Cerebellar cortex (tissue), 1 donor: ENCODE results near the gene LEMD2.

Experiments
- DNase-seq: peaks from one replicate; pipeline ENCODE4 v3.0.0-alpha.2; 2015; ENCODE audit warnings: low spot score

Gene LEMD2

DNA sequence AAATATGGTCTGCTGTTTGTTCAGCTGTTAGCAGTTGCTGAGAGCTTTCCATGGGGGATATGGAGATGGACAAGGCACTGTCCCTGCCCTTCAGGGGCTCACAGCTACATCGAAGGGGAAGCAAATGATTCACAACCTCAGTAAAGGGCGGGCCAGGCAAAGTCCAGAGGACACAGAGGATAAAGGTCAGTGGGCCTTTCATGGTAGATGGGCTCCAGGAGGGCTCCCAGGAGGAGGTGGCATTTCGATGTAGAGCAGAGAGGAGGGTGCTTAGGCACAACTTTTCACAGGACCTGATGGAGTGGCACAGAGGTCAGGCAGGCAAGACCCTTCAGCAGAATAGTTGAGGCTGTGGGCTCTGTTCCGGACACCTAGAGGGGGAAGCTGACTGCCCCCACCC is 30.1 kb upstream of the LEMD2 start:
- no peak for DNase-seq

DNA sequence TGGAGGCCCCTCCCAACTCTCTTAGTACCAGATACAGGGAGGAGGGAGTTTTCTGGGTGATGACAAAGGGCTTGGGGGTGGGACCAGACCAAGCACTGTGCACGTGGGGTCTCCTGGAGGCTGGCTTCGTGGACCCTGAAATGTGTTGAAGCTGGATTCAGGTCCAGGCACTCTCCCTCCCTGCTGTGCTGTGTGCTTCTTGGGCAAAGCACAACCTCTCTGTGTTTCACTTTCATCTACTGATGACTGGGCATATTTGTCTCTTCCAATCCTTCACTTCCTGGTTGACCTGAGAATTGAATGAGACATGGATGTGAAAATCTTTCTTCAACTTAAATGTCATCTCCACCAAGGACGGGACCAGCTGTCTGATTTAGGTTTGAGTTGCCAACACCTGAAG is 29.4 kb upstream of the LEMD2 start:
- no peak for DNase-seq

DNA sequence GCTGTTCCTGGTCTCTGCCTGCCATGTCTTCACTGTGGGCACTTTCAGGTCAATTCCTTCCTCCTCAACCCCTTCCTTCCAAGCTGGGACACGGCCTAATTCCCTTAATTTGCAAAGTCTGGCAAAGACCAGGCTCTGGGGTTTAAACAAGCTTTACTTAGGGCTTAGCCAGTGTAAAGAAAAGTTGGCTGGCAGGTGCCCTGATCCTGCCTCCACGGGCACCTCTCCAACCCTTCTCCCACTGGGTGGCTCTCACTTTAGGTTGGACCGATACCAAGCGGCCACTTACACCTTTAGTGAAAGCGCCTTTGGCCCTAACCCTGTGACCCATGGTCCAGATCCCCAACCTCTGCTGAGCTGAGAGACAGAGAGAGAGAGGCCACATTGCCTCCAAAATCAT is 28.6 kb upstream of the LEMD2 start:
- DNase-seq: no peak

DNA sequence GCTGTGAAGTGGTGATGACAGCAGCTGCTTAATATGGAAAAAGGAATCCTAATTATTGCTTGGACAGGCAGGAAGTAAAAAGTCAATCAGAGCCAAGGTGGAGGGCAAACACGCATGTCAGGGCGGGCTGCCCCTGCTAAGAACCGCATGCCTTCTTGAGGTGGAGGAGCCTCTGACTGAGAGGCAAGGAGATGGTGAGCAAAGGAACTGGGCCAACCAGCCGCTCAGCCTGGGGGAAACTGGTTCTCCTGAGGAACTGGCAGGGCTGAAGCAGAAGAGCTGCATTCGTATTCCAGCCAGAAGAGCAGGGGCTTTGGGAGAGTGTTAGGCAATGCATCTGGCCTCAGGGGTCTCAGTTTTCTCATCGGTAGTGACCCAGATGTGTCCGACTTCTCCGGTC is 28.0 kb upstream of the LEMD2 start:
- DNase-seq: no peak

DNA sequence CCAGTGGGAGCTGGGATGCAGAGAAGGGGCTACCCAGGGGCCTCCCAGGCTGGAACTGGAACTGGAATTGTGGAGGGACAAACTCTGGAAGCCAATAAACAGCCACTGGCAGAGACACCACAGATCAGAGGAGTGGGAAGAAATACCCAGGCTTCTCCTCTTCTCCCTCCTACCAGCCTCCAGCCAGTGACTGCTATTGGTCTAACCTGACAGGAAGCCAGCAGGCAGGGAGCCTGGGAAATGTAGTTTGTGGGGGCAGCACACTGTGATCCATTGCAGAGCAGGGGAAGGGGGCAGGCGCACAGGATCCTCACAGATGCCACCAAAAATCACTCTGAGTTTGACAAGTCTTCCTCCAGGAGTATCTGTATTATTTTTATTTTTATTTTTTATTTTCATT is 26.9 kb upstream of the LEMD2 start:
- DNase-seq: peak; percentile 74

DNA sequence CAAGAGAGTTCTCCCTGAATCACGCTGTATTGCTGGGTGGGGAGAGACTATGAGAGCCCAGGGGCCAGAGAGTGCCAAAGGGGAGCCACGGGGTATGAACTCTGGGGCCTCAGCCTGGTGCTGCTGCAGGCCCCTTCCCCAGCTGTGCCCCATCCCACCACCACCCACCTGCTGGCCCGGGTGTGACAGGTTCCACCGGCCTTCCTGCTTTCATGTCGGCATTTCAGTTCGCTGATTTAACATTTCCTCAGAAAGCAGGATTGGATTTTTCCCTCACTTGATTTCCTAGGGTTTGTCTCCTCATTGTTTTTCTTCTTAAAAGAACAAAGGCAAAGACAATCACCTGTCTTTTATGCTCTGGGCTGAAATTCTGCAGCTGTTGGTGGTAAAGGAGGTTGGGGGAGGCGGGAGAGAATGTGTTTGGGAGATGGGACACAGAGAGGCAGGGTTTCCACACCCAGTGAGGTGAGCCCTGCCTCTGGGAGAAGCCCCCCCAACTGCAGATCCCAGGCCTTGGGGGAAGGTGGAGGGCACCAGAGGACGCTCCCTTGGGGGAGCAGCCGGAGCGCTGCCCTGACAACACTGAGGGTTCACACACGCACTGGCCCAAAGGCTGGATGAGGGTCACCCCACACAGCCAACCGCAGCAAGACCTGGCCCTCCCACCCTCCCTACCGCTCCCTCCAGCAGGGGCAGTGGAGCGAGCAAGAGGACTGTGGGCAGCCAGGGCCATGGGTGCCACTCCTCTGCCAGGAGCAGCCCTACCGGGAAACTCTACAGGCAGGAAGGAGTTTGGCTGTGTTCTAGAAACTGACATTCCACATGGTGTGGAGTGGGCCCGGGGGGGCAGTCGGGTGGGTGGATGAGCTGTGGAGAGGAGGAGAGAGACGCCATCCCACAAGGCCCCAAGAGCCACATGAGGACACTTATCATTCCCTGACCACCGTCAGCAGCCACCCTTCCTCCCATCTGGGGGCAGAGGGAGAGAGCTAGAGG is 25.4 kb upstream of the LEMD2 start:
- DNase-seq: no peak

DNA sequence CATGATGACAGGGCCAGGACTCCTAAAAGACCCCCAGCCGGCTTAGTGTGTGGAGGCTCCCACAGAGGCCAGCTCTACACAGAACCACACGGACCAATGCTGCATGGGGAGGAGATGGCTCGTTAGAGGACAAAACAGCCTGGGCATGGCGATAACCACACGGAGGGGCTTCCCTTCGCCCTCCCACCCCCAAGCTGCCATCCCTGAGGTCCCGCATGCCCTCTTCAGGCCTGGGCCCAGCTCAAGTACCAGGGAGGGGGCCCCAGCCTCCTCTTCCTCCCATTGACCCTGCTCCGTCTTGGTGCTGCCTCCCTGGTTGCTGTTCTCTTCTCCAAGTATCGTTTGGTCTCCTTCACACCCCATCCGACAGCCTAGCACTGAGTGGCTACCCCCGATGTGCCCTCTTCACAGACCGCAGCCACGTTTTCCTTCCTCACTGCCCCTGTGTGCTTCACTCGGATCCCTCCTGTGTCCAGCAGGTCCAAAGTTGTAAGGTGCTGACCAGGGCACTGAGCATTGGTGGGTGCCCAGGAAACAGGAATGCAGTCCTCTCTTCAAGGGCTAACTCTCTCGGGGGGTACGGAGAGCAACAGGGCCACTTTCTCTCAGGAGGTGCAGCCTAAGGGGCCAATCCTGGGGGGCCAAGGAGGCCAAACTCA is 24.4 kb upstream of the LEMD2 start:
- no peak for DNase-seq

DNA sequence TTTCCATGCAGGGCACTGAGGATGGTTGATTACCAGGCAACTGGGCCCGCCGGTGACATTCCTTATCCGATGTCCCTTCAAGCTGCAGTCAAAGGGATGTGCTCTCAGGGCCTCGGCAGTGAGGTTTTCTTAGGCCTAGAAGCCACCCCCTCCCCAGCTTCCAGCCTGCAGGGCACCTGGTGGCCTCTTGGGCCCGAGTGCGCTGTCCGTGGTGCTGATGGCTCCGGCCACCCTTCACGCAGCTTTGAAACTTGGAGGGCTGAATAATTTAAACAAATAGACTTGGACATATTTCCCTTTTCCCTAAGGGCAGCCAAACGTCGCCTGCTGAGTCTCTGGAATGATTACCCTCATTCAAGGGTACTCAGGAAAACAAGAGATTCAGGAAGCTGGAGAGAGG is 23.7 kb upstream of the LEMD2 start:
- peak; percentile 43 for DNase-seq

DNA sequence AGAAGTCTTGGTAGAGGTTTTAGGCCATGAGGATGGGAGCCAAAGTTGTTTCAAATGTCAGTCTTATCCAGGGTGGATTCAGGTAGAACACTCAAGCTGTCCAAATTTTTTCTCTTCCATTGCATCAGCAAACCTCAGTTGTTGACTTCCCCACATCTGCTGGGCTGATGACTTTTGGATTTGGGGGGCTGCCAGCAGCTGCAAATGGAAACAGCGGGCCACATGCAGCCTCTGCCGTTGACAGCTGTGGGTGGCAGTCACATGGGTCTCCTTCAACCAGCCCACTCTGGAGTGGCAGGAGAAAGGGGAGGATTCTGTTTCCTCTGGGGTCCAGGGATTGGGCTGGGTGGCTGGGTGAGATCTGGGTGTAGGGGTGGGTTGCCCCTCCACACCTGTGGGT is 20.7 kb upstream of the LEMD2 start:
- DNase-seq: no peak

DNA sequence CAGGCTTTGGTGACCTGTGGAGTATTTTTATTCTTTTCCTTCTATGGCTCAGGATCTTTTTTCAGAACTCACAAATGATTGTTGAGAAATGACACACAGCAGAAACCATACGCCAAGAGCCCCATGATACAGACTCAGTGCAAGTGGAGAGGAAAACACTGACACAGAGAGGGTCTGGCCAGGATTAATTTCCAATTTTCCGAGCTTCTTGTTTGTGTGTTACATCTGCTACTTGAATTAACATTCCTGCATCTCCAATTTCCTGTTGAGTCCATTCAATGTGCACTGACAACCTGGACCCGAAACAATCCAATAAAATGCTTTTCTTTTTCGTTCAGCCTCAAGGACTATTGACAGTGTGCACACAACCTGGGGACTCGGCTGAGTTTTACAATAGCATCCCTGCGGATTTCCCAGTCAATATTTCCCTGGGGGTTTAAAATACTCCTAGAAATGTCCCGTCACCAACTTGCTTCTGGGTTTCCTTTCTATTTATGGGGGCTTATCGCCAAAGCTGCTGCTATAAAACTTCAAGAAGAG is 19.8 kb upstream of the LEMD2 start:
- DNase-seq: no peak

DNA sequence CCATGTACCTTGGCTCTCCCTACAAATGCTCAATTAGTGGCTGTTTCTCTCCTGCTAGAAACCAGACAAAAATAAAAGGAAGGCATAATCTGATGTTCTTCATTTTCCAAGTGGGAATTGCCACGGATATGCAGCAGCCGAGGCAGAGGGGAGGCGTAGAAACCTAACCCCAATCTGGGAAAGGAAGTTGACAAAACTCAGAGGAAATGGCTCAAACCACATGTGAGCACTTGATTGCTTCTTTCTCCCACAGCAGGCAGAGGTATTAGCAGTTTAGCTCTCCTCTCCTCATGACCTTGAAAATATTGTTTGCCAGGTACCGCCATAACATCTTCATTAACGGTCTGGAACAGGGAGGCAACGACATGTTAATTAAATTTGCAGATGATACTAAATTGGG is 18.7 kb upstream of the LEMD2 start:
- DNase-seq: no peak

DNA sequence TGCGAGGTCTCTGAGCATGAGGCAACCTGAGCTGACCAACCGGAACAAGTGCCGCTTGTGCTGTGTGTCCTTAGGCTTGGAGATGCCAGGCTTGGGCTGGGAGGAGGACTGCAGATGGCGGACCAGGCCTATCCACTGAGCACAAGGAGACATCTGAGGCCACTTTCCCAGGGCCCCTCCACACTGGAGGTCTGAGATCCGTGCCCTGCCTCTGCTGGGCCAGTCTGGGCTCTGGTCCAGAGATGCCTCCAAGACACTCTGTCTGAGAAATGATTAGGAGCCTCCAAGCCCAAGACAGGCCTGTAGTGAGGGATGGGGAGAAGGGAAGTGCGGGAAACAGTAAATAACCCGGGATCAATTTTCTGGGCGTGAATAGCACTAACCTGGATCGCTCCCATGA is 17.9 kb upstream of the LEMD2 start:
- no peak for DNase-seq

DNA sequence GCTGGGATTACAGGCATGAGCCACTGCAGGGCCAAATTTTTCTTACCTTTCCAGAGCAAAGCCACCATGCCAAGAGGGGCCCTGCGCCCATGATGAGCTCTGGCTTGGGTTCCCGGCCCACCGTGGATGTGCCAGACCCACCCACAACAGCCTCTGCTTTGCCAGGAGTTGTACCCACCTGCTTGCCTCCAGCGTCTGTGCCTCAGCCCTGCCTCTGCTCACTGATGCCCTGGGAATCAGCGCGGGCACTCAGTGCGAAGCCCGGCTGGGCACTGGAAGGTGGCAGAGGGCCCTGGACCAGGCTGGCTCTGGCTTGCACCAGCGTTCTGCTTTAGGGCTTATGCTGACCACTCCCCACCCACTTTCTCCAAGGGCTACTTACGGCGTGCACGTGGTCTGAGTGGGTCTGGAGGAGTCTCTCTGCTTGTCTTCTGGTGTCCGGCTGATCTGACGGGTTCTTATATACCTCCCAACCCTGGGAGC is 14.7 kb upstream of the LEMD2 start, which contains the start of gene MLN:
Gene MLN, minus strand, starts transcription at position 433 of the 483 bp plus-strand sequence. CDS start 2,840 bp downstream, outside the sequence.
- DNase-seq: no peak

DNA sequence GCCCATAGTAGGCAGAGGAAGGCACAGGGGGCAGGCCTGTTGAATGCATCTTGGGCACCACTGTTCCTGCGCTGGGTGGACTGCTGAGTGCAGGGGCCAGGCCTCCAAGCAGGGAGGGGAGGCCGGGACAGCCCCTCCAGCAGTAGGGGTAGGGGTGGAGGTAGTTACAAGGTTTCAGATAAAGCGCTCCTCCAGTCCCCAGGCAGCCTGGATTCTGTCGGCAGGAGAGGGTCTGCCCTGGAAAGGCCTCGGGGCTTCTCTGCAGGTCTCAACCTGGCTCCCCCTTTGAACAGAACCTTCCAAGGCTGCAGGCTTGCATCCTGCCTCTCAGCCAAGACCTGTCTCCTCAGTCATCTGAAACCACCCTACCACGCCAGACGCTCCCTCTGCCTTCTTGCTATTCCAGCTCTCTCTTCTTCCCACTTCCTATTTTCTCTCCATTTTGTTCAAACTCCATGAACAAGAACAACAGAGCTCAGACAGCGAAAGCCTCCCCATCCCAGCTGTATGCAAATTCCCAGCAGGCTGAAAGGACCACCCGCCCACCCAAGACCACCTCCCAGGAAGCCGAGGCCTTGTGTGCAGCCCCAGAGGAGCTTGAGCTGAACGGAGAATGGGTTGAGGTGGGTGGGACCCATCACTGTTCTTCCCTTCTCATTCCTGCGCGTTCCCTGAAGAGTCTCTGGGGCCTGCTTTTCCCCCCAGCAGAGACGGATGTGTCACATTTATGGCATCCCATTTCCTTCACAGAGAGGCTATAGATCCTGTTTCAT is 13.4 kb upstream of the LEMD2 start:
- no peak for DNase-seq

DNA sequence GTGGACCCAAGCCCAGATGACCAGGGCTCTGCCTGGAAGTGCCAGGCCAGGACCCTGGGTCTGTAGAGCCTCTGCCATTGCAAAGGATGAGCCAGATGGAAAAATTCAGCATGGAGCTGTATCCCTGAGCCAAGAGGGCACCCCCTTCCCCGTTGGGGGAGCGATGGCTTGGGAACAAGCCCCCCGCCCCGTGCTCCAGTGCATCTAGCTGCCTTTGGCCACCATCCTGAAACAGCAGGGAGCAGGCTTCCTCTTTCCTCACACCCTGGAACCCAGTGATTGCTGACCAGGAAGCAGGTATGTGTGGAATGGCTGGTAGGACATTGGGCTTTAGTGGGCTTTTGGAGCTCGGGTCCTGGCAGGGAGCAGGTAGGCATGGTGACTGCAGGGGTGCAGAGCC is 12.7 kb upstream of the LEMD2 start:
- no peak for DNase-seq

DNA sequence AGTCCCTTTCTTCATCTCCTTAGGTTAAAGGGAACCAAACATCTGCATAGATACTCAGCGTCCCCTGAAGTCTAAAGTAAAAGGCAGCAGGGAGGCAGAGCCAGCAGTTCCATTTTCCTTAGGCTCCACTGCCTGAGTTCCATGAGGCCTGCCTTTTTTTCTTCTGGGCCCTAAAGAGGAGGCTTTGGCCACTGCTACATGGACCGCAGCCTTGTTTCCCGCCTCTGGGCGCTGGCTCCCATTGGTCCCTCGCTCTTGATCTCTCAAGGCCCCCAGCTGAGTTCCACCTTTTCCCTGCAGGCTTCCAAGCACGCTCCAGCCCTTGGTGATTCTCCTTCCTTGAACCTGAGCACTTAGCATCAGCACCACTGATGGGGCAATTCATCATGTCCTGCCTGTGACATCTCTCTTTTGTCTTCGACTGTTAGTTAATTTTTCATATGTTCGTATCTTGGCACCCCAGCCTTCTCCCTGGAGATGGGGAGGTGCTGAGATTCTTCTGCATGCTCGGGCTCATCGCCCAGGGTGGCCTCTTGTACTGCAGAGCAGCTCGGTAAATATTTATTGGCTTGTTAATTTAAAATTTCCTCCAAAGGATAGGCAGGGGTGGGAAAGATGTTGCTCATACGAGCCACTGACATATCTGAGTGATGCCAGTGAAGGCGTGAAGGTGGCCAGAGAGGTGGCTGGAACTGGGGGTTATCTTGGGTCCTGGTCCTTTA is 11.5 kb upstream of the LEMD2 start:
- DNase-seq: no peak

DNA sequence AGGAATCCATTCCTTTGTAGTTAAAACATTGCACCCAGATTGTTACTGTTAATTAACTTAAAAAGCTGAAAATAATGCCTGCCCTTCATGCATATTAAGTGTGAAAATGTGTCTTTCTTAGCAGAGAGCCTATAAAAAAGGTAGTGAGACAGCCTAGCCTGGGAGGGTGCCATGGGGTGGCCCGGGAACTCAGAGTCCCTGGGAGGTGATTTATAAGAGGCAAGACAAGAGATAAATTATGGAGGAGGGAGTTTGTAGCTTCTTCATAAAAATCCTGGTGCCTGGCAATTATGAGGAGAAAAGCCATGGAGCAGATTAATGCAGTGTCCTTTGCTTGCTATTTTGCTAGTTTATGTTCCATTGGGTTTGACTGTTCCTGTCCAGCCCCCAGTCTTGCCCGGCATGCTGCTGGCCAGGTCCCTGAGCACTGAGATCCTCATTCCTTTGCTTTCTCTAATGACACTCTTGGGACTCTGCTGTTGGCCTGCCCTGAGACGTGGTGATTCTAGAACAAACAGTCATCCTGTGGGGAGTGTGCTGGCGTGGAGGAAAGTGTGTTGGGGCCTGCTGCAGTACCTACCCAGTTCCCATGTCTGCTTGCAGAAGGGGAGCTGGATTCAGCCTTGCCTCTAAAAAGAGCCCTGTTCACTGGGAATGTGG is 10.7 kb upstream of the LEMD2 start:
- no peak for DNase-seq

DNA sequence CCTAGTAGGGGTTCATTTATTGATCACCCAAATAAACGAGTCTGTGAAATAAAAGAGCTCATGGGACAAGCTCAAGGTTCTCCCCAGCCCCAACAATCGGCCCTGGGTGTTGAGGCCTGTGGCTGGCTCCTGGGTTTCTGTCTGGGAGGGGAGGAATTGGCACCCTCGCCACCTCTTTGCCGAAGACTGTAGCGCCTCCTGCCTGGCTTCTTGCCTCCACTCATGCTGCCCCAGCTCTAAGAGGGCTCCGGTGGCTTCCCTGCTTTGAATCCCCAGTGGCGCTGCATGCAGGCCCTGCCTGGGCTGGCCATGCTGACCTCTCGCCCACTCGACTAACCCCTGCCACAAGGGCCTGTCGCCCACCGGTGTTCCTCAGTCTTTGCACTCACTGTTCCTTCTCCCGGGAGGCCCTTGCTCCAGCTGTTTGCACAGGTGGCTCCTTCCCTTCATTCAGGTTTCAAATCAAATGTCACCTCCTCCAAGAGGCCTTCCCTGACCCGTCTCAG is 9.5 kb upstream of the LEMD2 start:
- no peak for DNase-seq

DNA sequence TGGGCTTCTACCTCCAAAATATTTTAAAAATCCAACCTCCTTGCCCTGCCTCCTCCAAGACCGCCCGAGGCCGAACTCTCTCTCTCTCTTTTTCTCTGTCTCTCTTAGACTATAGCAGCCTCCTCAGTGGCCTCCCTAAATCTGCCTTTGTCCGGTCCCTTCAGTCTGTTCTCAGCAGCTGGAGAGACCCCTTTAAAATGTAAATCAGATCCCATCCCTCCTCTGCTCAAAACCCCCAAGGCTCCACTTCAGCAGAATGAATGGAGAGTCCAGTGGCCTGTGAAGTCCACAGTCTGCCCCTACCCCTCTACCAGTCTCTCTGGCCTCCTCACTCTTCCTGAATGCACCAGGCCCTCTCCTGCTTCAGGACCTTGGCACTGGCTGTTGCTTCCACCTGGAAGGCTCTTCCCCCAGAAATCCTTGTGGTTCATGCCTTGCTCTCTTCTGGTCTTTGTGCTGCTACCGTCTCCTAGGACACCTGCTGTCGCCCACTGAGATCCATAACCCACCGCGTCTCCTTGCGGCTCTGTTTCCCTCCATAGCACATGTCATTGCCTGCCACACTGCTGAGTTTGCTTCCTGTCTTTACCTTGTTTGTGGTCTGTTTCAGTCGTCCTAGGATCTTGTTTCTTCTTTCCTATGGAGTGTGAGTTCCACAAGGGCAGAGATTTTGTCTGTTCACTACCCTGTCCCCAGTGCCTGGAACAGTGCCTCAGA is 8.9 kb upstream of the LEMD2 start:
- no peak for DNase-seq
